LNCAP (cell line): ENCODE data around the gene SUFU.

Experiments
- CTCF ChIP-seq: fragments of 450-650 bp; IDR thresholded peaks from 2 replicates; pipeline ENCODE4 v1.5.1; 2017; ENCODE audit warnings: mild to moderate bottlenecking

The SUFU gene

GRCh38 chr10:102621443-102622325 is 117.9 kb downstream of the SUFU start:
- TF ChIP-seq CTCF: no peak

- no peak for TF ChIP-seq CTCF
Measured at GRCh38 chr10:102624094-102624493, 120.3 kb downstream of the SUFU start.

GRCh38 chr10:102624751-102625645 is 121.2 kb downstream of the SUFU start:
- TF ChIP-seq CTCF: no peak

- no peak for TF ChIP-seq CTCF
Measured at GRCh38 chr10:102626026-102626685, 122.4 kb downstream of the SUFU start.

- no peak for TF ChIP-seq CTCF
Measured at GRCh38 chr10:102627291-102627735, 123.5 kb downstream of the SUFU start.

- TF ChIP-seq CTCF: no peak
Measured at GRCh38 chr10:102627736-102628293, 124.0 kb downstream of the SUFU start.

GRCh38 chr10:102628451-102628911 is 124.7 kb downstream of the SUFU start:
- TF ChIP-seq CTCF: no peak
